Muscle of leg (tissue), 11 donors: ENCODE measurements around the gene FAM83F. TPM values are rescaled to one million over a fixed set of nuclear protein-coding genes. Genes with fewer than 3 reads are reported as not detected.

ENCODE experiments used
- DNase-seq: peaks from one replicate; pipeline ENCODE4 v3.0.0; 2013
- H3K27ac ChIP-seq: one replicate; pipeline ENCODE4 v1.5.1; 2013; ENCODE audit warnings: mild to moderate bottlenecking, low read length, control low read depth
- H3K27me3 ChIP-seq: one replicate; pipeline ENCODE4 v1.6.1; 2013; ENCODE audit warnings: low read length; ENCODE audit not compliant: control insufficient read depth, insufficient read depth
- H3K36me3 ChIP-seq: one replicate; pipeline ENCODE4 v1.6.1; 2013; ENCODE audit warnings: low read length; ENCODE audit not compliant: control insufficient read depth, insufficient read depth
- H3K4me1 ChIP-seq: one replicate; pipeline ENCODE4 v1.6.1; 2013; ENCODE audit warnings: low read length; ENCODE audit not compliant: control insufficient read depth, insufficient read depth
- H3K4me3 ChIP-seq: one replicate; pipeline ENCODE4 v1.5.1; 2013; ENCODE audit warnings: low read length, control low read depth
- H3K9me3 ChIP-seq: replicated peaks from 2 replicates; pipeline ENCODE4 v1.6.1; 2013; ENCODE audit warnings: low read depth, low read length; ENCODE audit not compliant: control insufficient read depth
- WGBS: methylation state at CpG from one replicate; pipeline ENCODE4 v1.1.5; 2013; ENCODE audit warnings: missing lambda C conversion rate; ENCODE audit not compliant: insufficient coverage; 5-methylcytosine and 5-hydroxymethylcytosine counted together
- polyA plus RNA-seq, 8 donors: library from polyadenylated mRNA; unstranded; fragments of 120-200 nt; gene quantifications; one replicate each; pipeline versions ENCODE4 v1.2.1 to v1.2.3, GENCODE V29; 2013; ENCODE audit warnings: inconsistent platforms in 1 of 8, low replicate concordance in 1 of 8; ENCODE audit not compliant: insufficient read length in 8 of 8, insufficient read depth in 1 of 8
- total RNA-seq: library from RNA; stranded (reverse); fragments of 120-200 nt; gene quantifications from one replicate; pipeline ENCODE4 v1.2.4, GENCODE V29; 2013

The FAM83F gene
- total and polyA plus RNA-seq, 9 donors: 0.06 to 0.82 (median 0.27) TPM

- Histone ChIP-seq H3K4me1 (peaks cover 10% of the 10 kb centered on the region), H3K27me3 (peaks cover 68% of the 10 kb centered on the region), H3K36me3 (no peaks in the 10 kb centered on the region), H3K27ac (no peak overlapping the region), H3K9me3 (no peaks in the 10 kb centered on the region), H3K4me3 (no peak overlapping the region)
- no peak for DNase-seq
- 18% methylated on average over 11 of the region's 20 CpGs for WGBS
These were observed 651 bp upstream of the FAM83F start for GRCh38 chr22:39994041-39994565.

- Histone ChIP-seq H3K27me3 (peaks cover 66% of the 10 kb centered on the region), H3K4me3 (no peak overlapping the region), H3K4me1 (peaks cover 10% of the 10 kb centered on the region), H3K36me3 (no peaks in the 10 kb centered on the region), H3K9me3 (no peaks in the 10 kb centered on the region), H3K27ac (no peak overlapping the region)
- 43% methylated on average over 29 of the region's 35 CpGs for WGBS
- DNase-seq: no peak
These were observed 869 bp downstream of the FAM83F start for GRCh38 chr22:39995393-39996252.

GRCh38 chr22:39996732-39997131 lies 2.0 kb downstream of the FAM83F start:
- H3K27ac ChIP-seq: no peak overlapping the region
- no peak overlapping the region for H3K4me3 ChIP-seq
- no peaks in the 10 kb centered on the region for H3K36me3 ChIP-seq
- WGBS: no CpG with 5 or more reads among the region's 3 CpGs
- no peaks in the 10 kb centered on the region for H3K9me3 ChIP-seq
- no peak for DNase-seq
- H3K4me1 ChIP-seq: peaks cover 10% of the 10 kb centered on the region
- peaks cover 70% of the 10 kb centered on the region for H3K27me3 ChIP-seq

GRCh38 chr22:39997421-39997820 lies 2.7 kb downstream of the FAM83F start:
- Histone ChIP-seq H3K4me1 (peaks cover 10% of the 10 kb centered on the region), H3K9me3 (no peaks in the 10 kb centered on the region), H3K4me3 (no peak overlapping the region), H3K36me3 (no peaks in the 10 kb centered on the region), H3K27me3 (peaks cover 69% of the 10 kb centered on the region), H3K27ac (no peak overlapping the region)
- DNase-seq: no peak
- WGBS: 77% methylated on average over 3 of the region's 3 CpGs

GRCh38 chr22:39997939-39998726 lies 3.4 kb downstream of the FAM83F start:
- Histone ChIP-seq H3K27me3 (peaks cover 62% of the 10 kb centered on the region), H3K4me3 (no peak overlapping the region), H3K9me3 (no peaks in the 10 kb centered on the region), H3K36me3 (no peaks in the 10 kb centered on the region), H3K27ac (no peak overlapping the region), H3K4me1 (peaks cover 12% of the 10 kb centered on the region)
- 38% methylated on average over 3 of the region's 11 CpGs for WGBS
- DNase-seq: peak; percentile 33

- Histone ChIP-seq H3K9me3 (no peaks in the 10 kb centered on the region), H3K4me1 (peaks cover 16% of the 10 kb centered on the region), H3K27me3 (peaks cover 51% of the 10 kb centered on the region), H3K27ac (no peak overlapping the region), H3K36me3 (no peaks in the 10 kb centered on the region), H3K4me3 (no peak overlapping the region)
- DNase-seq: no peak
- WGBS: 75% methylated on average over 16 of the region's 16 CpGs
These were observed 4.5 kb downstream of the FAM83F start for GRCh38 chr22:39999144-39999757.

GRCh38 chr22:40000171-40000570 lies 5.4 kb downstream of the FAM83F start:
- 94% methylated on average over 2 of the region's 5 CpGs for WGBS
- H3K27ac ChIP-seq: no peak overlapping the region
- H3K36me3 ChIP-seq: no peaks in the 10 kb centered on the region
- H3K4me3 ChIP-seq: no peak overlapping the region
- H3K9me3 ChIP-seq: no peaks in the 10 kb centered on the region
- DNase-seq: no peak
- peaks cover 13% of the 10 kb centered on the region for H3K4me1 ChIP-seq
- H3K27me3 ChIP-seq: peaks cover 46% of the 10 kb centered on the region

- peaks cover 11% of the 10 kb centered on the region for H3K4me1 ChIP-seq
- no peaks in the 10 kb centered on the region for H3K36me3 ChIP-seq
- H3K9me3 ChIP-seq: no peaks in the 10 kb centered on the region
- H3K4me3 ChIP-seq: no peak overlapping the region
- no peak for DNase-seq
- H3K27me3 ChIP-seq: peaks cover 43% of the 10 kb centered on the region
- no peak overlapping the region for H3K27ac ChIP-seq
- WGBS: no CpG with 5 or more reads among the region's 4 CpGs
These were observed 6.4 kb downstream of the FAM83F start for GRCh38 chr22:40001106-40001505.

GRCh38 chr22:40001800-40002577 lies 7.2 kb downstream of the FAM83F start:
- no peak overlapping the region for H3K27ac ChIP-seq
- peaks cover 11% of the 10 kb centered on the region for H3K4me1 ChIP-seq
- no peaks in the 10 kb centered on the region for H3K36me3 ChIP-seq
- WGBS: 45% methylated on average over 12 of the region's 14 CpGs
- peaks cover 40% of the 10 kb centered on the region for H3K27me3 ChIP-seq
- no peak overlapping the region for H3K4me3 ChIP-seq
- DNase-seq: peak; percentile 48
- H3K9me3 ChIP-seq: no peaks in the 10 kb centered on the region
